ENCODE measurements around the gene VPS26A.

Gene VPS26A

DNA sequence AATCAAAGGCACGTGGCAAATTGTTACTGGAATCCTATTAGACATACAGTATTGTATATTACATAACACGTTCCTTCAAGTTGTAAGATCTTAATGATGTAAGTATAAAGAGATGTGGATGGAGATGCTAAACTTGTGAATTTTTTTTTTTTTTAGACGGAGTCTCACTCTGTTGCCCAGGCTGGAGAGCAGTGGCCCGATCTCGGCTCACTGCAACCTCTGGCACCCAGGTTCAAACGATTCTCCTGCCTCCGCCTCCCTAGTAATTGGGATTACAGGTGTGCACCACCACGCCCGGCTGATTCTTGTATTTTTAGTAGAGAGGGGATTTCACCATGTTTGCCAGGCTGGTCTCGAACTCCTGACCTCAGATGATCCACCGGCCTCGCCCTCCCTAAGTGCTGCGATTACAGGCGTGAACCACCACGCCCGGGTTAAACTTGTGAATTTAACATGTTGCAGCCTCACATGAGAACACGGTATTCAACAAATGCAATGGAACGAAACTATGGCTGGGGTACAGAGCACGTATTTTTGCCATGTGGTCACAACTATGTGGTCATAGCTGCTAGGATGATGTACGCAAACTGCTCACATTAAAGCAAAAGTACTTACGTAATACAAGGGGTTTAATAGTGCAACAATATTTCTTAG is 55.2 kb downstream of the VPS26A start:
- peak in 3 of 5 donors; percentile 27 to 36 (median 33) for DNase-seq

DNA sequence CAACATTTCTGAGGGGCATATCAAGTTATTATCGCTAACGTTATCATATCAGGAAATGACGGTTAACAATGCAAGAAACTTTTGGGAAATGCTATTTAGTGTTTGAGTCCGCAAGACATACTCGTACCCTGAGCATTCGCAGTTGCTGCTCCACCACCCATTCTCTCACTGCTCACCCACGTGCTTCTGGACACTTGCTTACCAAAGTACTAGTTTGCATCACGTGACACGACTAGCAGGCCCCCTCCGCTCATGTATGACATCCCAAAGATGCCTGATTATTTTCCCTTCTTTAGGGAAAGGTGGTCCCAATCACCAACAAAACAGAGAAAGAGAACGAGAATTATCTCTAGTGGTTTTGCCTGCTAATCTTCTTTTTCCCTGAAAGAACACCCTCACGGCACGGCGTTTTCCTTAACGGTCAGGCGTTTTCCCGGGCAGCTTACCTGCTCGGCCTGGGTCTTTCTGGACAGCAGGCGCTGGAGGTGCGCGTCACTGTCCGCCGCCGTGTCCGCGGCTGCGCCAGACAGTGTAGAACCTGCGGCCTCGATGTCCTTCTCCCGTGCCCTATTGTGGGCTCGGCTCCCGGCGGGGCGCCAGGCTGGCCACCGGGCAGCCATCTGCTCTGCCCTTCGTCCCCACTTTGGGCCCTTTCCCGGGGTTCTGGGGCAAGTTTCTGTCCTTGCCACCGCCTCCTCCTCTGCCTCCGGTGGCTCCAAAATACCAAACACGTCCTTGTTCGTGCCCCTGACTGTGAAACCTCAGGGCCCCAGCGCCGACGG is 56.0 kb downstream of the VPS26A start, which contains the start of gene SUPV3L1:
SUPV3L1 (plus strand) TSS at position 492 of the 782 bp plus-strand sequence; CDS start at position 550, 58 bp downstream.
- DNase-seq, result peak; percentile 70 to 93 (median 81)

GRCh38 chr10:69180525-69181204 is 56.7 kb downstream of the VPS26A start:
- DNase-seq, result peak in 4 of 5 donors; percentile 10 to 26 (median 19)

GRCh38 chr10:69181433-69181832 is 57.5 kb downstream of the VPS26A start:
- DNase-seq, result no peak

DNA sequence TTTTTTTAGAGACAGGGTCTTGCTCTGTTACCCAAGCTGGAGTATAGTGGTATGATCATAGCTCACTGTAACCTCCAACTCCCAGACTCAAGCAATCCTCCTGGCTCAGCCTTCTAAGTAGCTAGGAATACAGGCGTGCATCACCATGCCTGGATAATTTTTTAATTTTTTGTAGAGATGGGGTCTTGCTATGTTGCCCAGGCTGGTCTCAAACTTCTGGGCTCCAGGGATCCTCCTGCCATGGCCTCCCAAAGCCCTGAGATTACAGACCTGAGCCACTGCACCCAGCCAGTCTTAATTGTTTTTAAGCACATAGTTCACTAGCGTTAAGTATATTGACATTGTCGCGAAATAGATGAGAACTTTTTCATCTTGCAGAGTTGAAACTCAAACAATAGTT is 58.0 kb downstream of the VPS26A start:
- no peak for DNase-seq

DNA sequence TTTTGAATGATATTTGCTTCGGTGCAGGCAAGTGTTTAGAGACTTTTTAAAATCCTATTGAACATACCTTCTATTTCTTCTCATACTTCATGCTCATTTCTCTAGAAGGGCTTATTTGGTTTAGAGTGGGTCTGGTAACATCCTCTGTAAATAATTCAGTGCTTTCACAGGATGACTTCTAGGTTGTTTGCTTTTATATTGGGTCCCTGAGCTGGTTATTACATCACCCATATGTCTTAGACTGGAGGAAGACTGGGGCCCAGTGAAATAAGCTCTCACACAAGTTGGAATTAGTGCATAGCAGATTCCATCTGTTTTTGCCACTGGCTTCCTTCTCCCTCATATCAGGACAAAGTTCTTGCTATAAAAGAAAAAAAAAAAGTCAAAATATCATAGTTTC is 62.5 kb downstream of the VPS26A start:
- DNase-seq, result no peak

DNA sequence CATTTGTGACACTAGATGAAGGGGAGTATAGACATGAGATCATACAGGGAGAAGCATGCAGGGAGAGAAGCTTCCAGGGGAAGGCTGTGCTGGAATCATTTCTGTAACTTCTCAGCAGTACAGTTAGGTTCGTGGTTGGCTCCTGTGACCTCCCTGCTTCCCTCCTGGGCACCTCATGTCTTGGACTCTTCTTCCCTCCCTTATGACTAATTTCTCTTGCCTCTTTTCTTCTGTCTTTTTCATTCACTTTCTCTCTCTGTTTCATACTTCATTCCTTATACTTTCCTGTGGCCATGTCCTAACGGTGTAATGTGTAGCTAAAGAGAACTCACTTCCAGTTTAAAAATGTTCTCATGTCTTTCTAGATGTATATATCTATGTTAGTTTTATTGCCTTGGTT is 77.1 kb downstream of the VPS26A start:
- DNase-seq, result peak in 1 of 5 donors; percentile 43

GRCh38 chr10:69202332-69202731 is 78.4 kb downstream of the VPS26A start:
- peak in 1 of 5 donors; percentile 80 for DNase-seq

- no peak for DNase-seq
Observed at GRCh38 chr10:69208761-69209160, 84.8 kb downstream of the VPS26A start.

- DNase-seq, result no peak
Observed at GRCh38 chr10:69209787-69210484, 86.0 kb downstream of the VPS26A start.

- DNase-seq, result no peak
Observed at GRCh38 chr10:69211104-69211503, 87.1 kb downstream of the VPS26A start.

DNA sequence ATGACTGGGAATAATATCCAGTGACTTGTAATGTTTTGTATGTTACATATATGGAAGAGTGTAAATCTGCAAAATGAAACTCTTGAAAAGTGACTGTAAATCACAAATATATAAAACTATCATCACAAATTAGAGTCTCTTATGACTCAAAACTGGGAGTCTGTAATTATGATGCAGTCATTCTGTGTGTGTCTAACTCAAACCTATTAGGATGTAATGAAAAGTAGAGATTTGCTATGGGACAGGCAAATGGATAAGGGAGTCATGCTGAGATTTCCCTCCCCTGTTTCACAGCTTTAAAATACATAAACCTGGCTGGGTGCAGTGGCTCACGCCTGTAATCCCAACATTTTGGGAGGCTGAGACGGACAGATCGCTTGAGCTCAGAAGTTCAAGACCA is 87.5 kb downstream of the VPS26A start:
- no peak for DNase-seq

DNA sequence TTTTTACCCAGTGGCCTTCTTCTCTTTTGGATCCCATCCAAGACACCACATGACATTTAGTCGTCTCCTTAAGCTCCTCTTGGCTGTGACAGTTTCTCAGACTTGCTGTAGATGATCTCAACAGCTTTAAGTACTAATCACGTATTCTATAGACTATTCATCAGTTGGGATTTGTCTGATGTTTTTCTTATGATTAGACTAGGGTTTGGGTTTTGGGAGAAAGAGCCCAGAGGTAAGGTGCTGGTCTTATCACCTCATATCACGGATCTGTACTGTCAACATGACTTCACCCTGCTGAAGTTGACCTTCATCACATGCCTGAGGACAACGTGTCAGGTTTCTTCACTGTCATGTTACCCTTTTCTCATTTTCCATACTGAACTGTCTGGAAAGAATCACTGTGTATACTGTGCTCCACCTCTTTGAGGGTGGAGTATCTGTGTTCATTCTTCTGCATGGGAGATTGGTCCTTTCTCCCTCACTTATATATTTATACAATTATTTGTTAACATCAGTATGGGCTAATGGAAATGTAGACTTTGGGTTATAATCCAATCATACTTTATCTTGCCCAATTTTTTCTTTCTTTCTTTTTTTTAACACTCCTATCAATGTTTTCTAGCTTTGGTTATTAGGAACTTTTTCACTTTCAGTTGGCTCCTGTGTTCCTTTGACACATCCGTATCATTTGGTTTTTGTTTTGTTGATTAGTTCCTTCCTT is 89.8 kb downstream of the VPS26A start:
- DNase-seq, result no peak

DNA sequence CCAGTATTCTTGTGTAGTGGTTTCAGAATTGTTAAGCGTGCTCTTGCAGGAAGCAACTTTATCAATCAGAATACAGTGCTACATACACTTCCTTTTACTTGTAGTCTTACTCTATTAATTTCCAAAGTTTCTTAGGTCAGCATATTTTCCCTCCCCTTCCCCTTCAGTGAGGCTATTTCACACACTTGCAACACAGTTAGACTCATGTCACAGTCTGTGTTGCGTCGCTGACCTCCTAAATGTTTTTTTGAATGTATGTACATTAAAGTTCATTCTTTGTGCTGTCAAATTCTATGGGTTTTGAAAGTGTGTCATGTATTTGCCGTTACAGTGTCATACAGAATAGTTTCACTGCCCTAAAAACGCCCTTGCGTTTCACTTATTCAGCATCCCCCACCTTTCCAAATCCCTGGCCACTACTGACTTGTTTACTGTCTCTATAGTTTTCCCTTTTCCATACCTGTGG is 90.7 kb downstream of the VPS26A start:
- peak in 1 of 5 donors; percentile 46 for DNase-seq

- peak in 1 of 5 donors; percentile 79 for DNase-seq
Observed at GRCh38 chr10:69215405-69216171, 91.6 kb downstream of the VPS26A start.

DNA sequence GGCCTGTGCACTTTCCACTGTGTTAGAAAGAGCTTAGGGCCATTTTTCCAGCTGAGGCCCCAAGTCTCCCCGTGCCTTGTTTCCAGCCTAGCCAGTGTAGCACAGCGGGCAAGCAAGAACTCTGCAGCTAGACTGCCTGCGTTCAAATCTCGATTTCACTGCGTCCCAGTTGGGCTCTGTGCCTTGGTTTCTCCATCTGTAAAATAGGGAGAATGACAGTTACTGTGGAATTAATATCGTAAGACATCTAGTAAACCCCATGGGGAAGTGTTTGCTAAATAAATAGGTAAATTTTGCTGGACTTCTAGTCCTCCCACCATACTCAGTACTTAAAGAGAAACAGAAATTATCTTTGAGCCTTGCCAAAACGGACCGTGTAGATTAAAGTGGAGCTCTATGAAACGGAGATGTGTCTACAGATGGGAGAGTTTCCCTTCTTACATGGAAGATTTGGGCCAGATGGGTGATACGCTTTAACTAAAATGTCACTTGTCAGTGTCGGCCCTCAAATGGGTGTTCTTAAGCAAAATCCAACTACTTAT is 92.7 kb downstream of the VPS26A start:
- no peak for DNase-seq

- DNase-seq, result no peak
Observed at GRCh38 chr10:69217119-69217754, 93.3 kb downstream of the VPS26A start.

DNA sequence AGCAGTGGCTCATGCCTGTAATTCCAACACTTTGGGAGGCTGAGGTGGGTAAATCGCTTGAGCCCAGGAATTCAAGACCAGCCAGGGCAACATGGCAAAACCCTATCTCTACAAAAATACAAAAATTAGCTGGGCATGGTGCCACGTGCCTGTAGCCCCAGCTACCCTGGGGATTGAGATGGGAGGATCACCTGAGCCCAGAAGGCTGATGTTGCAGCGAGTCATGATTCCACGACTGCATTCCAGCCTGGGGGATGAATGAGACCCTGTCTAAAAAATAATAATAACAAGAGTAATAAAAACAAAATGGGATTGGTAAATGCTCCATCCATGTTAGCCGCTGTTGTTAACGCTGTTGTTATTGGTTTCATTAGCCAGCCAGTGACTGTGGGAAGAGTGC is 94.9 kb downstream of the VPS26A start:
- DNase-seq, result no peak

DNA sequence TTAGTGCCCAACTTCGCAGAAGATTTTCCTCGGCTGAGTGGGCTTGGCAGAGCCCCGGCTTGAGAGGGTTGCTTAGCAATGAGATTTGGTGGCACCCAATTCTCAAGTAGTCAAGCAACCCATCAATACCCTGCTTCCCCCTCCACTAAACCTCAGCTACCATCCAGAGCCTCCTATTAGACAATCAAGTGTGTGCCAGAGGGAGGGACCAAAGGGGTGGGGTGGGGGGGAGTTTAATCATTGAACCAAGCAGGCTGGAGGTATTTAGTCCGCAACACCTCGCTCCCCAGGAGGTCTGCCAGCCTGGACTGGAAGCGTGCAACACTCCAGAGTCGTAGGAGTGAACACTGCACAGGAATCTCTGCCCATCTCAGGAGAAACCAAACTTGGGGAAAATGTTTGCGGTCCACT is 96.1 kb downstream of the VPS26A start, which contains the start of gene HKDC1:
HKDC1 (plus strand) TSS at position 292 of the 411 bp plus-strand sequence; CDS start at position 396, 104 bp downstream.
- no peak for DNase-seq

GRCh38 chr10:69220507-69220906 is 96.5 kb downstream of the VPS26A start:
- no peak for DNase-seq

All from T-helper 1 cell (primary cell).